Activated CD8-positive, alpha-beta memory T cell treated with anti-CD3 and anti-CD28 coated beads, Interleukin-2, amount 50 U/mL, for 4 hours (primary cell): ENCODE data around the gene EHMT2.
A peak's percentile ranks its signal among the peaks of the same experiment; 100 is the strongest.
"Not testable (repeated sequence)": the region's sequence is repeated elsewhere in the genome, so short reads cannot be mapped to it uniquely, and the experiment has no call there.

Experiments
- DNase-seq: peaks from one replicate; pipeline ENCODE4 v3.0.0-alpha.2; 2020

Gene EHMT2

GRCh38 chr6:31869343-31869742 is 28.2 kb downstream of the EHMT2 start:
- no peak for DNase-seq

- DNase-seq: not testable (repeated sequence)
Observed at GRCh38 chr6:31868658-31868971, 28.9 kb downstream of the EHMT2 start.

GRCh38 chr6:31865205-31866118 is 32.0 kb downstream of the EHMT2 start:
- no peak for DNase-seq

GRCh38 chr6:31864818-31865204 is 32.7 kb downstream of the EHMT2 start:
- no peak for DNase-seq

GRCh38 chr6:31864123-31864562 is 33.4 kb downstream of the EHMT2 start:
- DNase-seq: not testable (repeated sequence)

- DNase-seq: peak; percentile 96
Observed at GRCh38 chr6:31862344-31863235, 34.9 kb downstream of the EHMT2 start, which contains the start of gene NEU1. NEU1 (minus strand) TSS chr6:31862821; CDS start chr6:31862776, 45 bp downstream.

GRCh38 chr6:31861919-31862343 is 35.6 kb downstream of the EHMT2 start:
- DNase-seq: no peak

GRCh38 chr6:31861150-31861549 is 36.3 kb downstream of the EHMT2 start:
- DNase-seq: no peak

GRCh38 chr6:31860349-31860748 is 37.1 kb downstream of the EHMT2 start:
- DNase-seq: no peak

- no peak for DNase-seq
Observed at GRCh38 chr6:31859923-31860322, 37.6 kb downstream of the EHMT2 start.

GRCh38 chr6:31858707-31859106 is 38.8 kb downstream of the EHMT2 start:
- DNase-seq: no peak

GRCh38 chr6:31857774-31858173 is 39.7 kb downstream of the EHMT2 start:
- not testable (repeated sequence) for DNase-seq

GRCh38 chr6:31851980-31852718 is 45.3 kb downstream of the EHMT2 start:
- DNase-seq: not testable (repeated sequence)

GRCh38 chr6:31851485-31851832 is 46.0 kb downstream of the EHMT2 start:
- DNase-seq: no peak

- DNase-seq: no peak
Observed at GRCh38 chr6:31850765-31851484, 46.6 kb downstream of the EHMT2 start.

- DNase-seq: no peak
Observed at GRCh38 chr6:31847276-31847978, 50.1 kb downstream of the EHMT2 start.

- DNase-seq: no peak
Observed at GRCh38 chr6:31844507-31844906, 53.0 kb downstream of the EHMT2 start.

- DNase-seq: no peak
Observed at GRCh38 chr6:31842053-31842452, 55.4 kb downstream of the EHMT2 start.

GRCh38 chr6:31839779-31840126 is 57.7 kb downstream of the EHMT2 start:
- DNase-seq: not testable (repeated sequence)

- no peak for DNase-seq
Observed at GRCh38 chr6:31838968-31839367, 58.5 kb downstream of the EHMT2 start.

GRCh38 chr6:31838114-31838553 is 59.4 kb downstream of the EHMT2 start:
- DNase-seq: not testable (repeated sequence)
